ENCODE data around the gene ALCAM. TPM values are rescaled to one million over a fixed set of nuclear protein-coding genes. Genes with fewer than 3 reads are reported as not detected.

The ALCAM gene
- total RNA-seq, 1 donor from 2014 or later, result 36.7 TPM

DNA sequence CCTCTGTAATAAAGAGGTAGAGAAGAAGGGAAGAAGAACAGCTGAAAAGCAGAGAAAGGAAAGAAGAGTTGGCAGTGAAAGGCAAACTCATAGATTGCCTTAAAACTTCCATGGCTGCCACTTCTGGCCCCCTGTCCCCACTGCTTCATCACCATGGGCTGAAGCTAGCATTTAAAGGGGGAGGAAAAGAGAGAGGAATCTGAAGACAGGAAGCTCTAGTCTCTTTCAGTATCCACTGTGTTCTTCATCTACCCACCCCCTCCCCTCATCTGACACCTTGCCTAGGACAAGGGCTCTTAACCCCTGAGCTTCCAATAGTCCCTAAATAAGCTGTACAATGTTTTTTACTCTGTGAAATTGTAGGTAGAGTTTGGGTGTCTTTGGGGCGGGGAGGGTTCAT lies 60.6 kb downstream of the ALCAM start:
- H3K4me1 Mint-ChIP-seq (ENCODE audit: low read depth), result no peaks in the 10 kb centered on the region
- no peaks in the 10 kb centered on the region for H3K27me3 Mint-ChIP-seq (ENCODE audit: low read depth)
- H3K36me3 Mint-ChIP-seq (ENCODE audit: low read depth), result no peaks in the 10 kb centered on the region
- intact Hi-C loops (cut with micrococcal nuclease), result no loop called here
- DNase-seq (ENCODE audit: low spot score), result no peak
- H3K4me3 Mint-ChIP-seq (ENCODE audit: low read depth), result no peak overlapping the region
- no peaks in the 10 kb centered on the region for H3K9me3 Mint-ChIP-seq
- no peak overlapping the region for H3K27ac Mint-ChIP-seq

DNA sequence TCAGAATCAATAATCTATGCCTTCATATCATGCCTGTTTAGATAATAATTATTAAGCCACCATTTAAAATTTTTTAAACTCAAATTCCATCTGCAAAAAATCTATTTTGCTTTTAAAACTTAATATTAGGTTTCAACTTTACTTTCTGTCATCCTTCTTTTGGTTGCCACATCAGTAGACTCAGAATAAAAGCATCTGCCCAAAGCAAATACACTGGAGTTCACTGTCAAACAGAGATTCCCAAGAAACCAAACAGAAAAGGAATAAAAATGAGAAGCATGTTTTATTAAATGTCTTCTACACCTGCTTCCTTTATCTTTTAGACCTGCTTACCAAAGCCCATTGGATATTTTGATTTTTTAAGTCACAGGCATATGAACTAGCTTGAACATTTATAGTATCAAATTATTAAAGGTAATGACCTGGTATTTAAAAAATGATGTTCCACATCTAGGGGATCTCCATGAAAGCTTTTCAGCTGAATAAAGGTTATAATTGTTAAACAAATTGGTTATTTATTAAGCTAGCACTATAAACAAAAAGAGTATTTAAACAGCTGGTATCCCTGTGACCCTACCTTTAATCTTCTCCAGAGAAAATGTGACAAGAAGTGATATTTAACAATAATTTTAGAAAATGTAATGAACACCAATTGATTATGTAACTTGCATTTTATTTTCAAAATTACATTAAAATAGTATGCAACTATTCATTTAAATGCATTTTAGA lies 62.5 kb downstream of the ALCAM start:
- intact Hi-C loops (cut with micrococcal nuclease), result no loop called here
- no peaks in the 10 kb centered on the region for H3K27me3 Mint-ChIP-seq (ENCODE audit: low read depth)
- H3K4me1 Mint-ChIP-seq (ENCODE audit: low read depth), result no peaks in the 10 kb centered on the region
- no peaks in the 10 kb centered on the region for H3K9me3 Mint-ChIP-seq
- no peak for DNase-seq (ENCODE audit: low spot score)
- H3K36me3 Mint-ChIP-seq (ENCODE audit: low read depth), result no peaks in the 10 kb centered on the region
- no peak overlapping the region for H3K4me3 Mint-ChIP-seq (ENCODE audit: low read depth)
- no peak overlapping the region for H3K27ac Mint-ChIP-seq

DNA sequence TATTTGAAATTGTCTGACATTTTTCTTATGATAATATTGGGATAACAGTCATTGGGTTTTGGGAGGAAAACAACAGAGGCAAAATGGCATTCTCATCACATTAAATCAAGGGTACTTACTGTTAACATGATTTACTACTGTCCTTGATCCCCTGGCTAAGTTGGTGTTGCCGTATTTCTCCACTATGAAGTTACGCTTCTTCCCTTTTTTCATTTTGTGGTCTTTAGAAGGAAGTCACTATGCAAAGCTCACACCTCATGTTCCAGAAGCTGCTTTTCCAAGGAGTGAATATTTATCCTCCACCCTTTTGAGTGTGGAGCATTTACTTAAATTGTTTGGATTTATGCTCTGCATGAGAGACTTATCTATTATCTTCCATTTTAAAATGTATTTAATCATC lies 63.7 kb downstream of the ALCAM start:
- Mint-ChIP-seq H3K4me1 (ENCODE audit: low read depth) (no peaks in the 10 kb centered on the region), H3K36me3 (ENCODE audit: low read depth) (peaks cover 3% of the 10 kb centered on the region), H3K27me3 (ENCODE audit: low read depth) (no peaks in the 10 kb centered on the region), H3K27ac (no peak overlapping the region), H3K4me3 (ENCODE audit: low read depth) (no peak overlapping the region), H3K9me3 (no peaks in the 10 kb centered on the region)
- no peak for DNase-seq (ENCODE audit: low spot score)
- intact Hi-C loops (cut with micrococcal nuclease), result no loop called here

DNA sequence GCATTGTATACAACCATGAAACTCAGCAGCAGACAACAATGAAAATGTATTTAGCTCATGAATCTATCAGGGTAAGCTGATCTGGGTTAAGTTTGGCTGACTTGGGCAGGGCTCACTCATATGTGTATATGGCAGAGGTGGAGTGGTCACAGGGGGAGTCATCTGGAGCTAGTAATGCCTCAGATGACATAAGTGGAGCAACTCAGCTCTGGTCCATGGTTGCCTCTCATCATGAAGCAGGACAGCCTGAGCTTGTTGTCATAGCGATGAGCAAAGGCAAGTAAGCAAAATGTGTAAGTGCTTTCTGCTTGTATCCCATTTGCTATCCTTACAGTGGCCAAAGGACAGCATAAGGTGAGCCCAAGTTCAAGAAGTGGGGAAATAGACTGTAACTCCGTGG lies 64.5 kb downstream of the ALCAM start:
- Mint-ChIP-seq H3K9me3 (no peaks in the 10 kb centered on the region), H3K27me3 (ENCODE audit: low read depth) (no peaks in the 10 kb centered on the region), H3K4me3 (ENCODE audit: low read depth) (no peak overlapping the region), H3K4me1 (ENCODE audit: low read depth) (no peaks in the 10 kb centered on the region), H3K27ac (no peak overlapping the region), H3K36me3 (ENCODE audit: low read depth) (peaks cover 4% of the 10 kb centered on the region)
- no peak for DNase-seq (ENCODE audit: low spot score)
- intact Hi-C loops (cut with micrococcal nuclease), result no loop called here

DNA sequence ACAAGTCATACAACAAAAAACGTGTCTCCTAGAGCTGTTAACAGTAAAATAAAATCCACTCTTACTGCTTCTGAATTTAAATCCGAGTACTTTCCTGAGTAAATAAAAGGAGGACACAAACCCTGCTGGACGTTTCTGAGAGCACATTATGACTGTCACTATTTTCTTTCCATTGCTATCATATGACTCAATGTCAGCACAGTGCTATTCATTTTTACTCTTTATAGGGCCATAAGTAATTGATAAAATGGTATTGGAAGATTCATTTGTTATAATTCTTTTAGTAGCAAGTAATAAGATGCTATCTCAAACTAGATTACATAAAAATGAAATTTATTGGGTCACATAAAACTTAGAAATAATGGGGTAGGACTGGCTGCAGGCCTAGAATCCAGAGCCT lies 68.6 kb downstream of the ALCAM start:
- no peak for DNase-seq (ENCODE audit: low spot score)
- Mint-ChIP-seq H3K27me3 (ENCODE audit: low read depth) (no peaks in the 10 kb centered on the region), H3K27ac (no peak overlapping the region), H3K36me3 (ENCODE audit: low read depth) (peaks cover 4% of the 10 kb centered on the region), H3K4me1 (ENCODE audit: low read depth) (no peaks in the 10 kb centered on the region), H3K4me3 (ENCODE audit: low read depth) (no peak overlapping the region), H3K9me3 (no peaks in the 10 kb centered on the region)
- intact Hi-C loops (cut with micrococcal nuclease), result no loop called here

DNA sequence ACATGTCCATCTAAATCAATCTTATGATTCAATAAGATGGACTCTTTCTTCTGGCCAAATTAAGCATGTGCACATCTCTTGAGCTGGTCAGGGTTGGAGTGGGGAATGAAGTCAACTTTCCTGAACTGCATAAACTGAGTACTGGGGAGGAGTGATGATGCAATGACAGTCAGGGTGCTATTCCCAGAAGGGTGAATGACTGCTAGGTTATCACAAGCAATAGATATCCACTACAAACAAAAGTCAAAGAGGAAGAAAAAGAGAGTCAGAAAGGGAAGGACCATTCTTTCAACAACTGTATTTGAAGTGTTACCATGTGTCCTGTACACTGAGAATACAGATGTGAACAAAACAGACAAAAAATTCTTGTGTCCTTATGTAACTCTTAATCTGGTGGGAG lies 70.0 kb downstream of the ALCAM start:
- H3K4me3 Mint-ChIP-seq (ENCODE audit: low read depth), result no peak overlapping the region
- intact Hi-C loops (cut with micrococcal nuclease), result no loop called here
- H3K27ac Mint-ChIP-seq, result no peak overlapping the region
- H3K36me3 Mint-ChIP-seq (ENCODE audit: low read depth), result peaks cover 4% of the 10 kb centered on the region
- H3K27me3 Mint-ChIP-seq (ENCODE audit: low read depth), result no peaks in the 10 kb centered on the region
- H3K9me3 Mint-ChIP-seq, result no peaks in the 10 kb centered on the region
- no peak for DNase-seq (ENCODE audit: low spot score)
- H3K4me1 Mint-ChIP-seq (ENCODE audit: low read depth), result no peaks in the 10 kb centered on the region

DNA sequence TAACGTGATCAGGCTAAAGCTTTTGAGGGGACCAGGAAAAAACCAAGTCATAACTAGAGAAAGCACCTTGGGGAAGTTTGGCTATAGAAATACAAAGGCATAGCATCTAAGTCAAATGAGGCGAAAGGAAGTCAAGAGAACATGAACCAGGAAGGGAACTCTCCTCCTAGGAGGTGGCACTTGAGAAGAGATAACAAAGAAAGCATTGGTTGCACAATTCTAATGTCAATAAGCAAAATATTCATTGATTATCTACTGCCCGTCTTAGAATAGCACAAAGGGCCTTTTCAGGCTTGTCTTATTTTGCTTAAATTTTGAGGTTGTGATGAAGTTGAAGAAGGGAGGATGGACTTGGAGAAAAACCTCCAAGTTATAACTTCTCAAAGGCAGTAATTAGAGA lies 73.4 kb downstream of the ALCAM start:
- Mint-ChIP-seq H3K4me3 (ENCODE audit: low read depth) (no peak overlapping the region), H3K27ac (no peak overlapping the region)

DNA sequence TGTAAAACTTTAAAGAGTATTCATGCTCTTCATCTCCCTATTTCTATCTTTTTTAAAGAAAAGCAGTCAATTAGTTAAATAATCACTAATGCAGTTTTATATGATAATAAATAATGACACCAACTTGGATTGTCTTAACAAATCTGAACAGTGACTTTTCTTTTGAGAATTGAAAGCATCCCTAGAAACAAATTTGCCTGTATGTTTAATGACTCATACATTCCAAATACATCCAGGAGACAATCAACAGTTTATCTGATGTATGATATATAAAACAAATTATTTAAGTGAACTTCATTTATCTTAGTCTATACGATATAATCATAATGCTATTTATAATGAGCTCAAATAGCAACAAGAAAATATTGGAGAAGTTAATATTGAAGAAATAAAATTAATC lies 78.0 kb downstream of the ALCAM start:
- no peak for DNase-seq (ENCODE audit: low spot score)
- intact Hi-C loops (cut with micrococcal nuclease), result no loop called here
- Mint-ChIP-seq H3K4me1 (ENCODE audit: low read depth) (no peaks in the 10 kb centered on the region), H3K4me3 (ENCODE audit: low read depth) (no peak overlapping the region), H3K27ac (no peak overlapping the region), H3K9me3 (no peaks in the 10 kb centered on the region), H3K36me3 (ENCODE audit: low read depth) (no peaks in the 10 kb centered on the region), H3K27me3 (ENCODE audit: low read depth) (no peaks in the 10 kb centered on the region)

More for the DNA sequence above, 73.4 kb downstream of the ALCAM start:
- Mint-ChIP-seq H3K4me1 (ENCODE audit: low read depth) (no peaks in the 10 kb centered on the region), H3K27me3 (ENCODE audit: low read depth) (no peaks in the 10 kb centered on the region), H3K9me3 (no peaks in the 10 kb centered on the region), H3K36me3 (ENCODE audit: low read depth) (peaks cover 4% of the 10 kb centered on the region)
- intact Hi-C loops (cut with micrococcal nuclease), result no loop called here
- no peak for DNase-seq (ENCODE audit: low spot score)

DNA sequence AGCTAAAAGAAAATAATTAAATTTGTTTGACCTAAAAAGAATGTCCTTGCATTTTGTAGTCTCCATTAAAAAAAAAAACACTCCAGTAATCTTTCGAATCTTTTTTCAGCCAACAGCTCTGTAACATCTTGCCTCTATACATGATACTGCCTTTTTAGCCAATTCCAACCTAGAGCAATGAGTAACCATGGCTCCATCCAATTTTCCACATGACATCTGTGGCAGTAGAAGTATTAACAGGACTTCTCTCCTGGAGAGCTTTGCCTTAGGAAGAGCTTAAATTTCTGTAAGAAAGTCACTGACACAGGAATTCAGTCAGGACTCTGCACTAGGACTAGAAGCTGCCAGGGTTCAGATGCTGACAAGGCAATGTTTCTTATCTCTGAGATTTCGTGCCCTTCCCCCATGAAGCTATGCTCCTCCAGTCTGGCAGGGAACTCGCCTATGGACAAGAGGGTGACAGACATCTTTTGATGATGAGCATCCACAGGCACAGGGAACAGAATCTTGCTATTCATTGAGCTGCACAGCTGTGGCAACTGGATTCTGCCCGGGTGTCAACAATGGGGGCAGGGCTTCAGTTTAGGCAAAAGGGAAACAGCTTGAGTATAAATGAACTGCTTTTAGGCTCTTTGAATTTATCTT lies 81.8 kb downstream of the ALCAM start:
- Mint-ChIP-seq H3K4me1 (ENCODE audit: low read depth) (no peaks in the 10 kb centered on the region), H3K9me3 (no peaks in the 10 kb centered on the region), H3K27ac (no peak overlapping the region), H3K27me3 (ENCODE audit: low read depth) (no peaks in the 10 kb centered on the region), H3K36me3 (ENCODE audit: low read depth) (no peaks in the 10 kb centered on the region), H3K4me3 (ENCODE audit: low read depth) (no peak overlapping the region)
- intact Hi-C loops (cut with micrococcal nuclease), result no loop called here
- no peak for DNase-seq (ENCODE audit: low spot score)

DNA sequence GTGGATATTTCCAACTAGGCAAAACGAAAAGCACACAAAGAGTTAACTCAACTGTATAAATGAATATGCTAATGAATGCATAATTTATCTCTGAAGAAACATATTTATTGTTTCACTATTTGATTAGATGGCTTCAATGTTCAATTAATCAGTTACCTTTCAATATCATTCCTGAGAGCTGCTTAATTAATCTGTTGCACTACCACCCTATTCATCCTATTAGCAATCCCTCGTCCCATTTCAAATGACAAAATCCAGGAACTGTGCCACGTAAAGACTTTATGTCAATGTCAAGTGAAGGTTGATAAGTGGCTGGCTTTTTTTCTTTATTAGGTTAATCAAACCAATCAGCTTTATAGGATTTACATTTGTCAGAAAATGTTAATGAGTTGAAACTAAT lies 82.7 kb downstream of the ALCAM start:
- intact Hi-C loops (cut with micrococcal nuclease), result no loop called here
- Mint-ChIP-seq H3K4me3 (ENCODE audit: low read depth) (no peak overlapping the region), H3K27ac (no peak overlapping the region), H3K36me3 (ENCODE audit: low read depth) (no peaks in the 10 kb centered on the region), H3K4me1 (ENCODE audit: low read depth) (no peaks in the 10 kb centered on the region), H3K27me3 (ENCODE audit: low read depth) (no peaks in the 10 kb centered on the region), H3K9me3 (no peaks in the 10 kb centered on the region)
- no peak for DNase-seq (ENCODE audit: low spot score)

DNA sequence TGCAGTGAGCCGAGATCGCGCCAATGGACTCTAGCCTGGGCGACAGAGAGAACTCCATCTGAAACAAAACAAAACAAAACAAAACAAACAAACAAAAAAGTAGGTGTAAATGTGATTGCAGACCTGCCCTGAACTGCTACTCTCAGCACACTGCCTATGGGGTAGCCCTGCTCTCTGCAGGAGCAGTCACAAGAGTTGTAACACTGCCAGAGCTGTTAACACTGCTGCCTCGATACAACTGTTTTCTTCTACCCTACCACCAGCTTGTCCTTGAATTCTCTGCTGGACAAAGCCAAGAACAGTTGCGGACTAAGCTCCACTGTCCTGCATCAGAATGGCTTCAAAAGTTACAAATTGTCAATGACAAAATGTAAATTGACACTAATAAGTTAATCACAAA lies 89.3 kb downstream of the ALCAM start:
- DNase-seq (ENCODE audit: low spot score), result no peak
- no peaks in the 10 kb centered on the region for H3K4me1 Mint-ChIP-seq (ENCODE audit: low read depth)
- no peak overlapping the region for H3K27ac Mint-ChIP-seq
- intact Hi-C loops (cut with micrococcal nuclease), result no loop called here
- no peaks in the 10 kb centered on the region for H3K36me3 Mint-ChIP-seq (ENCODE audit: low read depth)
- no peak overlapping the region for H3K4me3 Mint-ChIP-seq (ENCODE audit: low read depth)
- no peaks in the 10 kb centered on the region for H3K9me3 Mint-ChIP-seq
- peaks cover 1% of the 10 kb centered on the region for H3K27me3 Mint-ChIP-seq (ENCODE audit: low read depth)

DNA sequence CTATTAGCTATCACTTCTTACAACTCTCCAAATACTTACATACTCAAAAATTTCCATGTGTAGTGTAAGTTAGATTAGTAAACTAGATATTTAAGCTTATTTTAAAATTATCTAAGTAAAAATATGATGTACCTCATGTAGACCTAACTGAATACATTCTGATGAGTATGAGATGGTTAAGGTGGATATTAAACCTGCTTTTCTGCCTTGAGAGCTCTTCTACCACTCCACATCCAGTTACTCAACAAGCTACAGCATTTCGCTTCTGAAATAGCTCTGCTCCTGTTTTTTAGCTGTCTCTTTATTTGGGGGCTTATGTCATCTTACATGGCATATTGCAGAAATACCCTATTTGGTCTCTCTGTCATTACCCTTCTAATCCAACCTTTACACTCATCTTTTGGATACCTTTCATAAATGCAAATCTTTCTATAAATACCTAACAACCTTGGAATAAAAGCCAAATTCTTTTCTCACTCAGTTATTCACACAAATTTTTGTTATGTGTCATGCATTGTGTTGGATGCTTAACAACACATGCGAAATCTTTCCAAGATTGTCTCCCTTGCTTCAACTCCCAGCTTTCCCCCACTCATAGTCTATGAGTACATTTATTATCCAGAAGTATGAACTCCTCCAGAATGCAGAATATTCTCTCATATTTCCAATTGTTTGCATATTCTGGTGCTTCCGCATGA lies 92.0 kb downstream of the ALCAM start:
- no peaks in the 10 kb centered on the region for H3K36me3 Mint-ChIP-seq (ENCODE audit: low read depth)
- H3K27ac Mint-ChIP-seq, result no peak overlapping the region
- H3K9me3 Mint-ChIP-seq, result no peaks in the 10 kb centered on the region
- intact Hi-C loops (cut with micrococcal nuclease), result no loop called here
- DNase-seq (ENCODE audit: low spot score), result no peak
- H3K4me1 Mint-ChIP-seq (ENCODE audit: low read depth), result no peaks in the 10 kb centered on the region
- H3K4me3 Mint-ChIP-seq (ENCODE audit: low read depth), result no peak overlapping the region
- H3K27me3 Mint-ChIP-seq (ENCODE audit: low read depth), result peaks cover 1% of the 10 kb centered on the region

DNA sequence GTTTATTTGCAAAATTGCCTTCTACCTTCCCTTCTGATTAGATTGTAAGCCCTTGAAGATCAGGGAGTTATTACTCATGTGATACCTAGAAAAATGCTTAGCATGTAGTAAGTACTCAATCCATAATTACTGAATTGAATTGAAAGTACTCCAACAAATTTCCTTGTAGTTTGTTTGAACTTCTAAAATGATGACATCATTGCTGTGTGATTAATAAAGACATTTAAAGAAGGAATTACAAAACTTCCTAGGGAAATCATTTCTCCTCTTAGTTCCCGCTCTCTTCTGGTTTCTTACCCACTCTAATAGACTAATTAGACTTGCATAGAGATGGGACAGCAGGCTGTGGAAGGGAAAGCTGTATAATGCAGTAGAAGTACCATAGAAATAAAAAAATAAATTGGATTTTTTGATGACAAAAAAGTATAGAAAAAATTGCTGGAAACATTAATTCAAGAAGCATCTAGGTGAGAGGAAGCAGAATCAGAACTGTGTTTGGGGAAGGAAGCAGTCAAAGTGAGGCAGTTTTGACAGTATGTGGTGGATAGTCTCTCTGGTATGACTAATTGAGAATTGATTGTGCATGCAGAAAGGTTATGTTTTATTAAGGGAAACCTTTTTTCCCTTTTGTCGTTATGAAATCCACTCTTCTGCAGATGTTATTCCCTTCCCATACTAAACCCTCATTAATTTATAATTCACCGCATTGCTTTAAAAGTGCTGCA lies 93.0 kb downstream of the ALCAM start:
- no peak for DNase-seq (ENCODE audit: low spot score)
- no peak overlapping the region for H3K4me3 Mint-ChIP-seq (ENCODE audit: low read depth)
- peaks cover 1% of the 10 kb centered on the region for H3K27me3 Mint-ChIP-seq (ENCODE audit: low read depth)
- H3K4me1 Mint-ChIP-seq (ENCODE audit: low read depth), result no peaks in the 10 kb centered on the region
- H3K27ac Mint-ChIP-seq, result no peak overlapping the region
- H3K9me3 Mint-ChIP-seq, result no peaks in the 10 kb centered on the region
- intact Hi-C loops (cut with micrococcal nuclease), result no loop called here
- no peaks in the 10 kb centered on the region for H3K36me3 Mint-ChIP-seq (ENCODE audit: low read depth)
